Measurements from ENCODE around the gene SORCS2. TPM values are rescaled to one million over a fixed set of nuclear protein-coding genes. Genes with fewer than 3 reads are reported as not detected.

The SORCS2 gene
- total RNA-seq, 2 experiments from 2014 or later = 0.03 TPM; not detected in 1

- Histone ChIP-seq H3K27ac (ENCODE audit: low read depth, low read length, poor library complexity, severe bottlenecking) (no peak overlapping the region), H2AFZ (ENCODE audit: low read length) (no peak overlapping the region), H3K9me2 (ENCODE audit: insufficient read depth, low read length) (no peaks in the 10 kb centered on the region), H3K4me2 (ENCODE audit: low read length) (no peak overlapping the region), H3K4me1 (ENCODE audit: insufficient read depth, low read length, poor library complexity, severe bottlenecking) (no peaks in the 10 kb centered on the region), H3K36me3 (ENCODE audit: insufficient read depth, low read length) (no peaks in the 10 kb centered on the region), H3K79me2 (ENCODE audit: insufficient read depth, low read depth, low read length) (no peaks in the 10 kb centered on the region), H4K20me1 (ENCODE audit: insufficient read depth, low read length) (no peaks in the 10 kb centered on the region), H3K4me3 (ENCODE audit: low read depth, low read length, poor library complexity, severe bottlenecking) (no peak overlapping the region), H3K9me3 (ENCODE audit: low read length) (peaks cover 15% of the 10 kb centered on the region; the same call in 1 of the 2 replicates)
- intact Hi-C loops (cut with micrococcal nuclease; ENCODE audit: unreplicated experiment) = no loop called here
- DNase-seq (ENCODE audit: low spot score) = no peak
- ChIA-PET POLR2A (no interaction called here), CTCF (ENCODE audit: unreplicated experiment) (no interaction called here)
- TF ChIP-seq CTCF (conservative IDR thresholded peaks at IDR 0.05; ENCODE audit: low read length) (no peak), EZH2phosphoT487 (IDR thresholded peaks at IDR 0.05; ENCODE audit: borderline replicate concordance, low read depth, low read length) (no peak)
- no TSS peak for BruUV-seq (replicated peaks)
These were observed 360.9 kb downstream of the SORCS2 start for GRCh38 chr4:7553280-7553679.

GRCh38 chr4:7554905-7555304, 362.6 kb downstream of the SORCS2 start:
- H3K4me1 ChIP-seq (ENCODE audit: insufficient read depth, low read length, poor library complexity, severe bottlenecking) = no peaks in the 10 kb centered on the region
- no peaks in the 10 kb centered on the region for H3K36me3 ChIP-seq (ENCODE audit: insufficient read depth, low read length)
- H3K9me2 ChIP-seq (ENCODE audit: insufficient read depth, low read length) = no peaks in the 10 kb centered on the region
- ChIA-PET POLR2A (no interaction called here), CTCF (ENCODE audit: unreplicated experiment) (no interaction called here)
- intact Hi-C loops (cut with micrococcal nuclease; ENCODE audit: unreplicated experiment) = no loop called here
- H3K4me3 ChIP-seq (ENCODE audit: low read depth, low read length, poor library complexity, severe bottlenecking) = no peak overlapping the region
- no peak overlapping the region for H3K4me2 ChIP-seq (ENCODE audit: low read length)
- H4K20me1 ChIP-seq (ENCODE audit: insufficient read depth, low read length) = no peaks in the 10 kb centered on the region
- BruUV-seq (replicated peaks) = no TSS peak
- H3K79me2 ChIP-seq (ENCODE audit: insufficient read depth, low read depth, low read length) = no peaks in the 10 kb centered on the region
- TF ChIP-seq CTCF (conservative IDR thresholded peaks at IDR 0.05; ENCODE audit: low read length) = no peak
- TF ChIP-seq EZH2phosphoT487 (IDR thresholded peaks at IDR 0.05; ENCODE audit: borderline replicate concordance, low read depth, low read length) = no peak
- H2AFZ ChIP-seq (ENCODE audit: low read length) = no peak overlapping the region
- DNase-seq (ENCODE audit: low spot score) = no peak
- H3K9me3 ChIP-seq (ENCODE audit: low read length) = peaks cover 15% of the 10 kb centered on the region; the same call in 1 of the 2 replicates
- H3K27ac ChIP-seq (ENCODE audit: low read depth, low read length, poor library complexity, severe bottlenecking) = no peak overlapping the region

GRCh38 chr4:7556558-7556957, 364.2 kb downstream of the SORCS2 start:
- ChIA-PET POLR2A (no interaction called here), CTCF (ENCODE audit: unreplicated experiment) (no interaction called here)
- Histone ChIP-seq H3K9me3 (ENCODE audit: low read length) (peaks cover 15% of the 10 kb centered on the region; the same call in 1 of the 2 replicates), H3K9me2 (ENCODE audit: insufficient read depth, low read length) (no peaks in the 10 kb centered on the region), H3K4me1 (ENCODE audit: insufficient read depth, low read length, poor library complexity, severe bottlenecking) (no peaks in the 10 kb centered on the region), H4K20me1 (ENCODE audit: insufficient read depth, low read length) (no peaks in the 10 kb centered on the region), H3K4me3 (ENCODE audit: low read depth, low read length, poor library complexity, severe bottlenecking) (no peak overlapping the region), H2AFZ (ENCODE audit: low read length) (no peak overlapping the region), H3K27ac (ENCODE audit: low read depth, low read length, poor library complexity, severe bottlenecking) (no peak overlapping the region), H3K4me2 (ENCODE audit: low read length) (no peak overlapping the region), H3K36me3 (ENCODE audit: insufficient read depth, low read length) (no peaks in the 10 kb centered on the region), H3K79me2 (ENCODE audit: insufficient read depth, low read depth, low read length) (no peaks in the 10 kb centered on the region)
- no peak for TF ChIP-seq CTCF (conservative IDR thresholded peaks at IDR 0.05; ENCODE audit: low read length)
- no peak for TF ChIP-seq EZH2phosphoT487 (IDR thresholded peaks at IDR 0.05; ENCODE audit: borderline replicate concordance, low read depth, low read length)
- intact Hi-C loops (cut with micrococcal nuclease; ENCODE audit: unreplicated experiment) = no loop called here
- no peak for DNase-seq (ENCODE audit: low spot score)
- no TSS peak for BruUV-seq (replicated peaks)

Measured in OCI-LY7 (cell line).